Central memory CD4-positive, alpha-beta T cell (primary cell): Measurements from ENCODE around the gene PTCSC3.
"Not testable (repeated sequence)": the region's sequence is repeated elsewhere in the genome, so short reads cannot be mapped to it uniquely, and the experiment has no call there.

ENCODE experiments used
- DNase-seq: peaks from one replicate; pipeline ENCODE4 v3.0.0; 2022

PTCSC3 gene

GRCh38 chr14:36171607-36172006 is 4.9 kb downstream of the PTCSC3 start:
- no peak for DNase-seq

GRCh38 chr14:36167431-36167830 is 9.1 kb downstream of the PTCSC3 start:
- no peak for DNase-seq

- DNase-seq, result no peak
Observed at GRCh38 chr14:36163451-36163850, 13.1 kb downstream of the PTCSC3 start.

GRCh38 chr14:36162267-36162666 is 14.3 kb downstream of the PTCSC3 start:
- DNase-seq, result no peak

GRCh38 chr14:36161776-36162175 is 14.7 kb downstream of the PTCSC3 start:
- no peak for DNase-seq

- DNase-seq, result no peak
Observed at GRCh38 chr14:36151335-36151734, 25.2 kb downstream of the PTCSC3 start.

GRCh38 chr14:36134038-36134437 is 42.5 kb downstream of the PTCSC3 start:
- no peak for DNase-seq

- DNase-seq, result no peak
Observed at GRCh38 chr14:36132826-36133225, 43.7 kb downstream of the PTCSC3 start.

GRCh38 chr14:36130186-36130585 is 46.3 kb downstream of the PTCSC3 start:
- DNase-seq, result no peak

GRCh38 chr14:36129181-36129580 is 47.3 kb downstream of the PTCSC3 start:
- no peak for DNase-seq

- DNase-seq, result no peak
Observed at GRCh38 chr14:36113341-36113740, 63.2 kb downstream of the PTCSC3 start.

- no peak for DNase-seq
Observed at GRCh38 chr14:36111822-36112583, 64.5 kb downstream of the PTCSC3 start.

- DNase-seq, result no peak
Observed at GRCh38 chr14:36105401-36105800, 71.1 kb downstream of the PTCSC3 start.

- DNase-seq, result not testable (repeated sequence)
Observed at GRCh38 chr14:36104258-36104657, 72.3 kb downstream of the PTCSC3 start.

GRCh38 chr14:36099619-36100018 is 76.9 kb downstream of the PTCSC3 start:
- DNase-seq, result no peak

GRCh38 chr14:36097356-36097755 is 79.2 kb downstream of the PTCSC3 start:
- DNase-seq, result no peak

- DNase-seq, result no peak
Observed at GRCh38 chr14:36096090-36096489, 80.4 kb downstream of the PTCSC3 start.

- no peak for DNase-seq
Observed at GRCh38 chr14:36094963-36095362, 81.6 kb downstream of the PTCSC3 start.

GRCh38 chr14:36091096-36091495 is 85.4 kb downstream of the PTCSC3 start:
- DNase-seq, result no peak

GRCh38 chr14:36087411-36087810 is 89.1 kb downstream of the PTCSC3 start:
- no peak for DNase-seq

GRCh38 chr14:36086629-36087395 is 89.7 kb downstream of the PTCSC3 start:
- no peak for DNase-seq

GRCh38 chr14:36085861-36086260 is 90.7 kb downstream of the PTCSC3 start:
- no peak for DNase-seq
